NCI-H2107 treated with DMSO at 0.1 percent for 48 hours (cell line): ENCODE results near the gene C9.
A peak's percentile ranks its signal among the peaks of the same experiment; 100 is the strongest.
"Not testable (repeated sequence)": the region's sequence is repeated elsewhere in the genome, so short reads cannot be mapped to it uniquely, and the experiment has no call there.

Source experiments
- DNase-seq: peaks from one replicate; lab custom pipeline; 2025; ENCODE audit not compliant: unreplicated experiment; lab: John Stamatoyannopoulos, UW

The C9 gene

DNA sequence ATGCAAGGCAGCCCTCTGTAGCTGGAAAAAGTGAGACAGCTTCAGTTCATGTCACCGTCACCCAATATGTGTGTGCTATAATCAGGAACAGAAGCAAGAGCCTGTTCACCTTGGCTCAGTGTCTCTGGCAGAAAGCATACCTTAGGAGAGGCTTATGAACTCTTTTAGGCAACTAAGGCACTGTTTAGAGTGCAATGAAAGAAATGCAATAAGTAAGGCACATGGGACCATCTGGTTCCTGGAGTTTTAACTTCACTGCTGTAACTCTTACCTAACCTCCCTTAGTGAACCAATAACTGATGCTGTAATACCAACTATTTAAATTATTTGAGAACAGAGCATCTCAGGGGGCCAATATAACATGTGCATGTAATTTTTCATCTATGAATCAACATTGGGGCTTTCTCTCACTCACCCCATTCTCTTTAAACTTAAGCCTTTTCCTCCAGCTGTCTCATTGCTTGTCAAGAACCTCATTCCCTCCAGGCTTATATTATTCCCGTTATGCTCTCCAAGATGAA, 32.4 kb downstream of the C9 start:
- DNase-seq, result no peak

DNA sequence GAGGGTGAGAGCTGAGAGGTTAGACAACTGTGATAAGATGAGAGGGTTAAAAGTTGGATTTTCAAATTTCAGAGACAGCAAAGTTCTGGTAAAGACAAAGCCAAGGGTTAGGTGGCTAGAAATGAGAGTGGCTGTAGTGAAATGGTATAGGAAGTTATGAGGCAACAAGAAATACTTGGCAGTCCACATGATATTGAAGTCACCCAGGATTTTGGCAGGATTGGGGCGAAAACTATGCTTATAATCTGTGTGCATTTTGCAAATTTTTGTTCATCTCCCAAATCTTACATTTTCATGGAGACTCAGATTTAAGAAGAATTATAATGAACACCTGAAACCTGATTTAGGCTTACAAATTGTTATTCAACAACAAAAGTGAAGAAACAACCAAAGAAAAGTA, 35.6 kb downstream of the C9 start:
- DNase-seq, result no peak

DNA sequence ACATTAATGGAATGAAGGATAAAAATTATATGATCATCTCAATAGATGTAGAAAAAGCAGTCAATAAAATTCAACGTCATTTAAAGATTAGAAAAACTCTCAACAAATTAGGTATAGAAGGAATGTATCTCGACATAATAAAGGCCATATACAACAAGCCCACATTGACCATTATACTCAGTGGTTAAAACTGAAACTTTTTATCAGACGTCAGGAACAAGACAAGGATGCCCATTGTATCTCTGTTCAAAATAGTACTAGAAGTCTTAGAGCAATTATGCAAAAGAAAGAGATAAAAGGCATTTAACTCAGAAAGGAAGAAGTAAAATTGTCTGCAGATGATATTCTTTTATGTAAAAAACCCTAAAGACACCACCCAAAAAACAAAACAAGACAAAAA, 40.8 kb downstream of the C9 start:
- no peak for DNase-seq

DNA sequence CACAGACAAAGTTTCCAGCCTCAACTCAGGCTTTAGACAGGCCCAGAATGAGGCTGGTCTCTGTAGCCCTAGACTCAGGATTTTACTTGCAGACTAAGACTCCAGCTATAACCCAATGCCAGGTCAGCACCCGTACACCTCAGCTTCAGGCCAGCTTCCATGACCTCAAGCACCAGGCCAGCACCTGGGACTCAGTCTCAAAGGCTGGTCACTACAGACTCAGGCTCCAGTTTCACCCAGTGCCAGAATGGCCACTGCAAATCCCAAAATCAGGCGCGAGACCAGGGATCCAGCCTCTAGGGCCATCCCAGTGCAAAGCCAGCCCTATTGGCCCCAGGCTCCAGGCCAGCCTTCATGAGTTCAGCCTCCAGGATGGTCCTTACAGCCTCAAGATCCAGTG, 44.9 kb downstream of the C9 start:
- no peak for DNase-seq

DNA sequence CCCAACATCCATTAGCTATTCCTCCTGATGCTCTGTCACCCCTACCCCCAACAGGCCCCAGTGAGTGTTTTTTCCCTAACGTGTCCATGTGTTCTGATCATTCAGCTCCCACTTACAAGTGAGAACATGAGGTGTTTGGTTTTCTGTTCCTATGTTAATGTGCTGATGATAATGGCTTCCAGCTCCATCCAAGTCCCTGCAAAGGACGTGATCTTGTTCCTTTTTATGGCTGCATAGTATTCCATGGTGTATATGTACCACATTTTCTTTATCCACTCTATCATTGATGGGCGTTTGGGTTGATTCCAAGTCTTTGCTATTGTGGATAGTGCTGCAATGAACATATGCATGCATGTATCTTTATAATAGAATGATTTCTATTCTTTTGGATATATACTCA, 47.8 kb downstream of the C9 start:
- not testable (repeated sequence) for DNase-seq

- no peak for DNase-seq
Observed at GRCh38 chr5:39315995-39316394, 48.3 kb downstream of the C9 start.

GRCh38 chr5:39314591-39314990, 49.7 kb downstream of the C9 start:
- no peak for DNase-seq

DNA sequence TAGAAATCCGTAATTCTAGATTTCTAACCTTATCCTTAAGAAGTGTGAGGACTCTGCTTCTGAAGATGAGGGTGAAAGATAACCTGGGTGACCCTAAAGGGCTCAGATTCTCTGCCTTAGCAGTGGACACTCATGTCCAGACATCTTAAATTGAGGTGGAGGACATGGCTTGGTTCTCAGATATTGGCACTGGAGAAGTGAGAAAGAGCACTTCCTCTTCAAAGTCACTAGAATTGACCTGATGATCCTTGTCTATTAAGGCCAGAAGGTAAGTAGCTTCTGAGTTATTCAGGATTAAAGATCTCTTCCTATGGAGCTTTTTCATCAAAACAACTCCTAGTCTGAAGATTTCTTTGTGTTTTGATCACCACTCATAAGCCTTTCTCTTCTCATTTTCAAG, 54.8 kb downstream of the C9 start:
- no peak for DNase-seq

- DNase-seq, result no peak
Observed at GRCh38 chr5:39302472-39302871, 61.8 kb downstream of the C9 start.

DNA sequence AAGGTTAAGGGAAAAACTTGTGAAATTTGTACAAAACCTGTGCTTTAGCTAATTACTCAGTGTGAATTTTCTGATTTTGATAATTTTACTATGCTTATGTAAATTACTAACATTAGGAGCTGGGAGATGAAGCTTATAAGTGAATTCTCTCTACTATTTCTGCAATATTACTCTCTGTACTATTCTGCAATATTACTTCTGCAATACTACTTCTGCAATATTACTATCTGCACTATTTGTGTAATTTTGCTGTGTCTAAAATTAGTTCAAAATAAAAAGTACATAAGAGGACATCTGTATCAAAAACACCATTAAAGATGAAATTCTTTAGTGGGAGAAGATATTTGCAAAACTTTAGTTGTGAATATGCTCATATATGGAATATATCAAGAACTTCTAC, 62.9 kb downstream of the C9 start:
- DNase-seq, result no peak

GRCh38 chr5:39299962-39300361, 64.3 kb downstream of the C9 start:
- DNase-seq, result no peak

GRCh38 chr5:39294736-39295135, 69.6 kb downstream of the C9 start:
- DNase-seq, result no peak

DNA sequence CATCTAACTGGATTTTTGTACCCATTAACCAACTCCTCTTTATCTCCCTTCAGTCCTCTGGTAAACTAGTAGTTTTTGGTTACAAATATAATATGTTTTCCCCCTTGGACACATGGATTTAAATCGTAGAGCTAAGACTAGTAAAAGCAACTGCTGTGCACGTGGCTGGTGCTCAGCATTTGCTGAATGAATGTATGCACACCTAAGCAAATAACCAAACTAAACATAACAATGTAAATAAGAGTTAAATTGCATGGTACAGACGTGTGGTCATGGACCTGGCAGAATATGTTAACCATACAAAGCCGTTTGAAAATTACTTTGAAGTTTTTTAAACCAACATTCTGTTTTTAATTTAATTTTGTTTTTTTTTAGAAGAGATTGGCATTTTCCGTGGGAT, 79.7 kb downstream of the C9 start:
- DNase-seq, result no peak

DNA sequence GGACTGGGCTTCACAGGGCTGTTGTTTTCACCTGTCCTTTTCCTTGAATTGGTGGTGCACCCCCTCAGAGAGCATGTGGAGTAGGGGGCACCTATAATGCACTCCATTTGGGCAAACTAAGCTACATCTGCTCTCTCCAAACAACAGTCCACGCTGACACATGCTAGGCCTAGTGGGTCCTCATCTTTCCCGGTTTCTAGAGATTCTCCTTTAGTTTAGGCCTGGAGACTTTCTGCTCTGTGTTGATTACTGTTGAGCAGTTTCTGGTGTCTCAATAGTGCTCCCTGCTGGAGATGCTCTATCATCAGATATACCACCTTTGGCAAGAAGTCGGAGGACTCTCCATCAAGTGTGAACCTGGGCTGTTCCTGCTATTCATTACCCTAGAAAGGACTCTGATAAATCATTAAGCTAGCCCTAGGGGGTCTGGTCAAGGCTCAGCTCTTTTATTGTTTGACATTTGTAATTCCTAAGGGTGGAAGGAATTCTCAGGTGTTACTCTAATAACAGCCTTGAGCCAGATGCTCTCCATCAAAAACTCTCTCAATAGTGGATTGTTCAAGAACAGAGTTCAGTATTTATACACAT, 81.0 kb downstream of the C9 start:
- DNase-seq, result peak; percentile 4

- no peak for DNase-seq
Observed at GRCh38 chr5:39282561-39282960, 81.7 kb downstream of the C9 start.

- DNase-seq, result not testable (repeated sequence)
Observed at GRCh38 chr5:39275865-39276264, 88.4 kb downstream of the C9 start.

DNA sequence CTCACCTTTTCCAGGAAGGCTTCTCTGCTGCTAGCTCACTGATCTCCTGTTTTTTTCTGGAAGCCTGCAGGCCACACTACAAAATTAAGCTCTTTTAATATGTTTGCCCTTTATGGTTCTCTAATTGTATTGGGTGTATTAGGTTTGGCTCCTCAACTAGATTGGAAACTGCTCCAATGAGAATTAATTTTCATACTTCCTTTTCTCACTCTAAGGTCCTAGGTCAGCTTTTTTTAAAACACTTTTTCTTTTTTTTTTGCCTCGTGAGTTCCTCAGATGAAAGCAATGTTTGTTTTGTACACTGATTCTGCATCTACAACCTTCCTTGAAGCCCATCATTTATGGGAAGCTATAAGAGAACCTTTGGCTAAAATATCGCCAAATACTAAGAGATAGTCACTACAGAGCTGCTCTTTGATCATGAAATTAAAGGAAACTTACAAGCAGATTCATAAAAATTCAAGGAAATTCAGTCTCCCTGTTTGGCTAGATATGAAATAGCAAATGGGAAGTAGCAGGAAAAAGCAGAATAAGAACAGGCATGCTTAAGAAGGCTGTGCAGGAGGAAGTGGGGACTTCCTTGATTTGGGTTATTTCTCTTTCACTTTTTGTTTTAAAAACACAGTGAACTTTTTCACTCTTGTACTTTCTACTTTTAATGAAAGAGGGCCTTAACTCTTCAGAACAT, 89.8 kb downstream of the C9 start:
- DNase-seq, result no peak

DNA sequence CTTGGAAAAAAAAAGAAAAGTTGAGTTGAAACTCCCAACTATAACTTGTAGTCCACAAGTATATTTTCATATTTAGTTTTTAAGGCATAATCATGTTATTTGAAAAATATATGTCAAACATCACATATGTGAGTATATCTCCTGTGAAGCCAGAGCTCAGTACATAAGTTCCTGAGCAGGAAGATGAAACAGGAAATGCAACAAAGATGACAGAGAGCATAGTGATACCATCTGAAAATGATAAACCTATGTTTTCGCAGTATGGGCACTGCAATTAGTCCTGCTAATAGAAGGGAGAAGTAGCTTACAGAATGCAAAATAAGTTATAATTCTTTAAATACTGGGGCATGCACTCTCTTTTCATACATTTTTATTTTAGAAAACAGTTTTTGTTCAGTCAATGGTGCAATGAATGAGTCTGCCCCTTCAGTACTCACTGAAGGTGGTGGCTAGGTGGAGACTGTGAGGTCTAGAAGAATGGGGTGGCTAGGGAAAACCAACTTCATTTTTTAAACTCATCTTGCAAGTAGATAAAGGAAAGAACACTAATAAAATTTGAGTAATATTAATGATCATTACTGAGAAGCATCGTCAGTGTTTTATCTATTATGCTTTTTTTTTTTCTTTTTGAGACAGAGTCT, 90.9 kb downstream of the C9 start:
- no peak for DNase-seq

GRCh38 chr5:39272869-39273231, 91.4 kb downstream of the C9 start:
- DNase-seq, result not testable (repeated sequence)

- DNase-seq, result no peak
Observed at GRCh38 chr5:39270225-39270848, 94.0 kb downstream of the C9 start.

DNA sequence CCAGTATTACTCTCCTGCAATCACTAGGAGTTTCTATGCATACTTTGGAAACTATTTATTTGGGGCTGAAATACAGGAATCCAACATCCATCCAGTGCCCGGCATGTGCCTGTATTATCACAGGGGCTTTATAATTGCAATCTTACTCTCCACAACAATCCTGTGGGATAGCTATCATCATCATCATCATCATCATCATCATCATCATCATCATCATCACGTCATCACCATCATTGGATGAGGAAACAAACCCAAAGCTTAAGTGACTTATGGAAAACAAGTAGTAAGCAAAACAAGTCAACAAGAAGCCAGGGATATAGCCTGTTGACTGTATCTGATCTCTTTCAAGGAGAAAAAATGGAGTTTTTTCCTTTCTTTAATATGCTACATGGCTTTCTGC, 97.1 kb downstream of the C9 start:
- DNase-seq, result no peak

GRCh38 chr5:39266442-39266841, 97.9 kb downstream of the C9 start:
- DNase-seq, result no peak
